Stimulated activated CD8-positive, alpha-beta memory T cell treated with anti-CD3 and anti-CD28 coated beads, Interleukin-7, amount 100 ng/mL, for 1 hour (primary cell): ENCODE measurements around the gene ACOXL.

Source experiments
- DNase-seq, 2 donors: peaks; one replicate each; pipeline ENCODE4 v3.0.0-alpha.2; 2020; ENCODE audit warnings: low read depth in 2 of 2

Gene ACOXL

GRCh38 chr2:110718990-110719389 lies 13.4 kb upstream of the ACOXL start:
- DNase-seq: no peak

GRCh38 chr2:110720547-110720946 lies 11.8 kb upstream of the ACOXL start:
- no peak for DNase-seq

GRCh38 chr2:110724820-110725219 lies 7.6 kb upstream of the ACOXL start:
- DNase-seq: no peak

- DNase-seq: no peak
Observed at GRCh38 chr2:110725370-110725769, 7.0 kb upstream of the ACOXL start.

- no peak for DNase-seq
Observed at GRCh38 chr2:110725859-110726258, 6.5 kb upstream of the ACOXL start.

- DNase-seq: no peak
Observed at GRCh38 chr2:110726285-110726684, 6.1 kb upstream of the ACOXL start.

GRCh38 chr2:110727923-110728322 lies 4.5 kb upstream of the ACOXL start:
- no peak for DNase-seq

GRCh38 chr2:110729106-110729505 lies 3.3 kb upstream of the ACOXL start:
- no peak for DNase-seq

- no peak for DNase-seq
Observed at GRCh38 chr2:110731064-110731463, 1.3 kb upstream of the ACOXL start.

- DNase-seq: no peak
Observed at GRCh38 chr2:110735366-110735765, 3.0 kb downstream of the ACOXL start.

GRCh38 chr2:110737783-110738182 lies 5.4 kb downstream of the ACOXL start:
- DNase-seq: no peak

GRCh38 chr2:110740747-110741349 lies 8.5 kb downstream of the ACOXL start:
- no peak for DNase-seq

GRCh38 chr2:110741491-110741980 lies 9.2 kb downstream of the ACOXL start:
- no peak for DNase-seq

GRCh38 chr2:110742412-110742811 lies 10.0 kb downstream of the ACOXL start:
- DNase-seq: no peak

- DNase-seq: no peak
Observed at GRCh38 chr2:110743600-110743999, 11.2 kb downstream of the ACOXL start.

GRCh38 chr2:110744429-110744828 lies 12.1 kb downstream of the ACOXL start:
- DNase-seq: no peak

GRCh38 chr2:110745048-110745447 lies 12.7 kb downstream of the ACOXL start:
- no peak for DNase-seq

GRCh38 chr2:110746586-110747521 lies 14.5 kb downstream of the ACOXL start:
- DNase-seq: no peak

- no peak for DNase-seq
Observed at GRCh38 chr2:110747522-110748488, 15.4 kb downstream of the ACOXL start.

GRCh38 chr2:110748489-110748867 lies 16.1 kb downstream of the ACOXL start:
- peak in 1 of 2 donors; percentile 5 for DNase-seq

- DNase-seq: no peak
Observed at GRCh38 chr2:110751642-110752041, 19.3 kb downstream of the ACOXL start.

- DNase-seq: no peak
Observed at GRCh38 chr2:110752871-110753270, 20.5 kb downstream of the ACOXL start.
